ENCODE results near the gene MAGI1. TPM values are rescaled to one million over a fixed set of nuclear protein-coding genes. Genes with fewer than 3 reads are reported as not detected.

MAGI1 gene
- total RNA-seq, 2 donors from 2014 or later, result 37.5 to 51.6 TPM

GRCh38 chr3:65632414-65632813 lies 406.3 kb downstream of the MAGI1 start:
- Histone ChIP-seq H3K4me3 (no peak overlapping the region), H3K27me3 (replicated peaks; ENCODE audit: insufficient read depth) (no peaks in the 10 kb centered on the region), H3K4me1 (replicated peaks) (no peaks in the 10 kb centered on the region), H3K9me3 (no peaks in the 10 kb centered on the region), H3K36me3 (no peaks in the 10 kb centered on the region), H3K27ac (no peak overlapping the region)
- no peak for TF ChIP-seq CTCF (IDR thresholded peaks at IDR 0.05)
- TF ChIP-seq POLR2A (IDR thresholded peaks at IDR 0.05), result no peak
- TF ChIP-seq POLR2AphosphoS5 (IDR thresholded peaks at IDR 0.05), result no peak
- DNase-seq (ENCODE audit: low spot score), result no peak
- intact Hi-C loops (cut with DNase I), result no loop called here

- no peaks in the 10 kb centered on the region for H3K9me3 ChIP-seq
- H3K4me1 ChIP-seq (replicated peaks), result no peaks in the 10 kb centered on the region
- 86% methylated on average over 2 of the region's 2 CpGs for WGBS
- no peaks in the 10 kb centered on the region for H3K27me3 ChIP-seq (replicated peaks; ENCODE audit: insufficient read depth)
- no peak overlapping the region for H3K27ac ChIP-seq
- no peak for TF ChIP-seq POLR2A (IDR thresholded peaks at IDR 0.05)
- no peak for TF ChIP-seq CTCF (IDR thresholded peaks at IDR 0.05)
- no peak for TF ChIP-seq POLR2AphosphoS5 (IDR thresholded peaks at IDR 0.05)
- no peaks in the 10 kb centered on the region for H3K36me3 ChIP-seq
- no peak overlapping the region for H3K4me3 ChIP-seq
- intact Hi-C loops (cut with DNase I), result no loop called here
- DNase-seq (ENCODE audit: low spot score), result no peak
Observed at GRCh38 chr3:65628978-65629377, 409.7 kb downstream of the MAGI1 start.

GRCh38 chr3:65627062-65627461 lies 411.7 kb downstream of the MAGI1 start:
- WGBS, result 96% methylated on average over 3 of the region's 3 CpGs
- DNase-seq (ENCODE audit: low spot score), result no peak
- H3K36me3 ChIP-seq, result no peaks in the 10 kb centered on the region
- H3K27ac ChIP-seq, result no peak overlapping the region
- H3K9me3 ChIP-seq, result no peaks in the 10 kb centered on the region
- H3K4me3 ChIP-seq, result no peak overlapping the region
- H3K4me1 ChIP-seq (replicated peaks), result no peaks in the 10 kb centered on the region
- H3K27me3 ChIP-seq (replicated peaks; ENCODE audit: insufficient read depth), result no peaks in the 10 kb centered on the region
- intact Hi-C loops (cut with DNase I), result no loop called here
- TF ChIP-seq CTCF (IDR thresholded peaks at IDR 0.05) (no peak), POLR2AphosphoS5 (IDR thresholded peaks at IDR 0.05) (no peak), POLR2A (IDR thresholded peaks at IDR 0.05) (no peak)

GRCh38 chr3:65625305-65625704 lies 413.4 kb downstream of the MAGI1 start:
- no peak for DNase-seq (ENCODE audit: low spot score)
- Histone ChIP-seq H3K27me3 (replicated peaks; ENCODE audit: insufficient read depth) (no peaks in the 10 kb centered on the region), H3K27ac (no peak overlapping the region), H3K9me3 (no peaks in the 10 kb centered on the region), H3K4me1 (replicated peaks) (no peaks in the 10 kb centered on the region), H3K4me3 (no peak overlapping the region), H3K36me3 (no peaks in the 10 kb centered on the region)
- intact Hi-C loops (cut with DNase I), result no loop called here
- WGBS, result 73% methylated on average over 3 of the region's 3 CpGs
- TF ChIP-seq POLR2A (IDR thresholded peaks at IDR 0.05) (no peak), CTCF (IDR thresholded peaks at IDR 0.05) (no peak), POLR2AphosphoS5 (IDR thresholded peaks at IDR 0.05) (no peak)

- TF ChIP-seq POLR2A (IDR thresholded peaks at IDR 0.05) (no peak), POLR2AphosphoS5 (IDR thresholded peaks at IDR 0.05) (no peak), CTCF (IDR thresholded peaks at IDR 0.05) (no peak)
- H3K9me3 ChIP-seq, result no peaks in the 10 kb centered on the region
- no peak overlapping the region for H3K4me3 ChIP-seq
- intact Hi-C loops (cut with DNase I), result no loop called here
- no peaks in the 10 kb centered on the region for H3K36me3 ChIP-seq
- H3K4me1 ChIP-seq (replicated peaks), result no peaks in the 10 kb centered on the region
- H3K27me3 ChIP-seq (replicated peaks; ENCODE audit: insufficient read depth), result no peaks in the 10 kb centered on the region
- no peak overlapping the region for H3K27ac ChIP-seq
- WGBS, result 84% methylated on average over 1 of the region's 1 CpG
- DNase-seq (ENCODE audit: low spot score), result no peak
Observed at GRCh38 chr3:65623362-65623761, 415.4 kb downstream of the MAGI1 start.

Measured in prostate gland (tissue), 2 donors.